Suppressor macrophage (primary cell): Measurements from ENCODE around the gene OR2W3.

Experiments used
- DNase-seq, 4 experiments: peaks; one replicate each; pipeline ENCODE4 v3.0.0-alpha.2; 2020 to 2022
- total RNA-seq, 17 experiments: gene quantifications; one replicate each; lab custom pipeline; 2026; ENCODE audit warnings: mixed read lengths in 6 of 17, inconsistent platforms in 3 of 17; lab: John Stamatoyannopoulos, UW

Gene OR2W3
- 0 to 1.1 (median 0.32) reads per million in 17 experiments for total RNA-seq

DNA sequence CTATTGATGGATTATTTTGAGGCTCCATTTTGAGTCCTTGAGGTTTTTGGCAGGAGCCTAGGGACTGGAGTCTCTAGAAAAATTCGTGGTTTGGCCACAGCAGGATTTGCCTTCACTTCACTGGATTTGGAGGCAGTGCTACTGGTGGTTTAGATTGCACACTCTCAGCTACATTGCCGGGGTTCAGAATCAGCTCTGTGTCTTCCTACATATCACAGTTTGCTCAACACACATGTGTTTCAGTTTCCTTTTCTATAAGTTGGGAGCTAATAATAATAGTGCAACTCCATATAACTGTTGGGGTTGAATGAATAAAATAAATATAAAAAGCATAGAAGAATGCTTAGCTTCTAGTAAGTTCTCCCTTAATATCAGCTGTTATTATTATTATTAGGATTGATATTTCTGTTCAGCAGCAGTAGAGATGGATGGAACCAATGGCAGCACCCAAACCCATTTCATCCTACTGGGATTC lies at the start of gene OR2W3:
Gene OR2W3, plus strand, starts transcription at position 425 of the 475 bp plus-strand sequence. Its CDS starts 0 bp downstream, at position 425.
- no peak for DNase-seq

DNA sequence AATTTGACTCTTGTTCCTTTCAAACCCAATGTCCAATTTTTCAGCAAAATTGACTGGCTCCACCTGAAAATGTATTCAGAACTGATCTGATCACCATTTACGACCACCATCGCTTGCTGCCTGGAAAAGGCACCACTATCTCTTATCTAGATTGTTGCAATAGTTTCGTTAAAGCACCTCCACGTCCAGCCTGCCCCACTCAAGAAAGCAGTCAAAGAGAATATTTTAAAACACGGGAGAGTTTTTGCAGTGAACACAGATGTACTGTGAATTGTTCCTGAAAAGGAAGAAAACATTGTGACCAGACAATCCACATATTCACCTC lies 49.7 kb upstream of the OR2W3 start:
- no peak for DNase-seq

DNA sequence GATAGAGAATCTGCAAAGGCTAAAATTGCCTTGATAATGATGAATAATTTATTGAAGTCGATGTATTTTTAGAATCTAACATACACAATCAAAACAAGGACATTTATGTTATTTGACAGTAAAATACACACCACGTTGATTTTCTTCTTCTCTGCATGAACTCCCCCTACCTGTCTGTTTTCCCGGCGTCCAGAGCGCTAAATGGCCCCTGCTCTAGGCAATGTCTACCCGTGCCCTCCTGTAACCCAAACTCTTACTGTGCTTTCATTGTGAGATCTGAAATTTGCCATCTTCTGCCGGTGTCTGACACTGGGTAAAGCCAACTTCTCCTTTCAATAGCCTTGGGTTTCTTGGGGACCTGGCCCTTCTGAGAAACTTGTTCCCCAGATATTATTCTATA lies 47.0 kb upstream of the OR2W3 start:
- DNase-seq = no peak

DNA sequence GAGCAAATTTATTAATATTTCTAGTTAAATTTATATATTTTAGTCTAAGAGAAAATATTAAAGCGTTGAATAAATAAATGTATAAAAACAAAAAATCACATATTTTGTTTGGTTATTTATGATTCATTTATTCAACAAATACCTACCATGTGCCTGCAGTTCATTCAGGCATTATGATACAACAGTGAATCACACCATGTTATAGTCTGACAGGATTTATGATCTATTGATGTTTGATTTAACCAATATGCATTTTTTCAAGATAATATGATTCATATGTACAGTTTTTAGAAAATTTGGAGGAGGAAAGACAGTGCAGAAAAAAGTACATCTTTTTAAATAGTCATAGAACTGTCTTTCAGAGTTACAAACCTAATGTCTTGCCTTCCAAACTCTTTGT lies 45.8 kb upstream of the OR2W3 start:
- DNase-seq = no peak

DNA sequence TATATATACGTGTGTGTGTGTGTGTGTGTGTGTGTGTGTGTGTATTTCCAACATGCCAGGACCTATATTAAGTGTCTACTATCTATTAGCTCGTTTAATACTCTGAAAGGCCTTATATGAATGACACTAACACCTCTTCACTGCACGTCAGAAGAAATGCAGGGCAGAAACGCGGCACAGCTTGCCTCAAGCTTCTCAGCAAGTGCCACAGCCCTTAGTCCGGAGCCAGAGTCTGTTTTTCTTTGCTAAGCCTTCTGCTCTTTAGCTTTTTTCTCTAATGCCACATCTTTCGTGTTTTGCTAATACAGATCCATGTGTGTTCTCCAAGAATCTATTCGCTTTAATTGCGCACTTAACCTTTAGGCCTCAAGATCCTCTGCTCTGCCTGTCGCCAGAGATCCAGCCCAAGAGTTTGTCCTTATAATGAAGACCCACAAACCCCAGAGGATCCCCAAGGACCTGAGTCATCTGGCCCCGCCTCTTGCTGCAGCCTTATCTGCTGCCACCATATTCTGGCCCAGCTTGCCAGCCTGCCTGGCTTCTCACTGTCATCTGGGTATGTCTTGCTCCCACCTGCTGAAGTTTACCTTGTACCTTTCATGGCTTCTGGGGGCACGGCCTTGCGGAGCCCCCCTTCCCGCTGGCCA lies 40.4 kb upstream of the OR2W3 start:
- no peak for DNase-seq

DNA sequence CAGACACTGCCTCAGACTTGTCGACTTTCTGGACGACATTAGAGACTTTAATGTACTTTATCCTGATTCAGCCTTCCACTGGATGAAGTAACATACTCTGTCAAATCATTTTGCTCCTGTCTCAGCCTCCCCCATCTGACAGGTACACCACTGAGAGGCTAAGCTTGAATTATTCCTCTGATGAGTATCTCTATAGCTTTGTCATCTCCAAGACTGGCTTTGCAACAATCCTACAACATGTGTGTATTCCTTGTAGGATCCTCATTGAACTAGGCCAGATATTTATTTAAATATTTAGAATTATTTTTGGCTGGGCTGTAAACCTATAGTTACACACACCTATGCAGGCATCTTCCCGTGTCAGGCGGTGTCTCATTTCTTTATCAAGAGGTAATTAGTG lies 39.5 kb upstream of the OR2W3 start:
- DNase-seq = no peak

DNA sequence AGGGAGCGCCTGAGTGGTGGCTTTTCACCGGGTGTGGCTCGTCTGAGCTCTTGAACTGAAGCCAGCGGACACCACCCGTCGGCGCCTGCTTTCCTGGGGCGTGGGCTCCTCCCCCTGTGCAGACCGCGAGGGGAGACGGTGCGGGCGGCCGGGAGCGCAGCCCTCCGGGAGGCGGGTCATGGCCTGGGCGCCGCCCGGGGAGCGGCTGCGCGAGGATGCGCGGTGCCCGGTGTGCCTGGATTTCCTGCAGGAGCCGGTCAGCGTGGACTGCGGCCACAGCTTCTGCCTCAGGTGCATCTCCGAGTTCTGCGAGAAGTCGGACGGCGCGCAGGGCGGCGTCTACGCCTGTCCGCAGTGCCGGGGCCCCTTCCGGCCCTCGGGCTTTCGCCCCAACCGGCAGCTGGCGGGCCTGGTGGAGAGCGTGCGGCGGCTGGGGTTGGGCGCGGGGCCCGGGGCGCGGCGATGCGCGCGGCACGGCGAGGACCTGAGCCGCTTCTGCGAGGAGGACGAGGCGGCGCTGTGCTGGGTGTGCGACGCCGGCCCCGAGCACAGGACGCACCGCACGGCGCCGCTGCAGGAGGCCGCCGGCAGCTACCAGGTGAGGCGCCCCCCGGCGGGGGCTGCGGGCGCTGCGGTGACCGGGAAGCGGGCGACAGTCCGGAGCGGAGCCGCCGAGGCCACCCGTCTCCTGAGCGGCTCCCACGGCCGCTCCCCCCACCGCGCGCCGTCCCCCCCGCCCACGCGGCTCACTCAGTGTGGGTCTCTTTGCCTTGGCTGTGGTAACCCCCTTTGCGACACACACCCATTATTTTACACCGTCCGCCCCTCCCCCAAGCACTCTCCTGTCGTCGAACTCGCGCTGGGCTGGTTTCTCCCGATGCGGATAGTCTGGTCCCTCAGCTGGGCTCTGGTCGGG lies 38.1 kb upstream of the OR2W3 start, which contains the start of gene TRIM58:
Gene TRIM58, plus strand, starts transcription at position 119 of the 916 bp plus-strand sequence. Its CDS starts 60 bp downstream, at position 179.
- peak; percentile 18 to 78 (median 60) for DNase-seq

DNA sequence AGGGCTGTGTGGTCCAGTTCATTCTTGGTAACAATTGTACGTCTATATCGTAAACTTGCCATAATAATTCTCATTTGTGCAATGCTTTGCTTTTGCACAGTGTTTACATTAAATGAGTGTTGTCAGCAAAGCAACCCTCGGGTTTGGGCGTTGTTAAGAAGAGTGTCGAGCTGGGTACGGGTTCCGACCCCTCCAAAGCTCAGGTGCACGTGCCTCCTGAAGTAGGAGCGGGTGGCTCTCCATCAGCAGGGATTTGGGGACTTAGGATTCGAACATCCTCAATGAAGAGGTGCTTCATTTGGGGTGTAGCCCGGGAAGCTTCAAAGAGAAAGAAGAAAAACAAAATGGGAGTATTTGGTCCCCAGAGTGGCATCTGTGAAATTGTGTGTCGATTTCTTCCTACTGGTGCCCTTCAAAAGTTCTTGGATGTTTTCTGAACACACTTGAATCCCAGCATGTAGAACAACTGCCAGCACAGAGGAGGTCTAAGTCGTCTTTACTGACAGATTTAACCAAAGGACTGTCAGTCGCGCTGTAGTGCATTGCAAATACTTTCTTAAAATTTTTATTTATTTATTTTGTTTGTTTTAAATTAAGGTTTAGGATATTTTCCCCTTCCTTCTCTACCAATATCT lies 37.3 kb upstream of the OR2W3 start:
- no peak for DNase-seq

DNA sequence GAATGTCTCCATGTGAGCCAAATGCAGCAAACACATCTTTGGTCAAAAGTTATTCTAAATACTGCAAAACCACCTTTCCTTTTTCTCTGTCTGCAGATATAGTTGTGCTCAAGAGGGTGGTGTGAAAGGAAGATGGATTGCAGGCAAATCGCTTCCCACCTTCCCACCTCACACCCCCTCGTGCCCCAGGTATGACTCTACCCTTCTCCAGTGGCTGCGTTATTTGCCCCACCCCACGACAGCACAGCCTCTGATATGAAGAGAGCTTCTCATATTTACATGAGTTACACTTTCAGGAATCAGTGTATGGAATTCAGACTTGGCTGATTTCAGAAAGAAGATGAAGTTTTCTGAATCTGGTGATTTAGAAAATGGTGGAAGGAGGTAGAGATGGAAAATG lies 32.6 kb upstream of the OR2W3 start:
- DNase-seq = no peak

DNA sequence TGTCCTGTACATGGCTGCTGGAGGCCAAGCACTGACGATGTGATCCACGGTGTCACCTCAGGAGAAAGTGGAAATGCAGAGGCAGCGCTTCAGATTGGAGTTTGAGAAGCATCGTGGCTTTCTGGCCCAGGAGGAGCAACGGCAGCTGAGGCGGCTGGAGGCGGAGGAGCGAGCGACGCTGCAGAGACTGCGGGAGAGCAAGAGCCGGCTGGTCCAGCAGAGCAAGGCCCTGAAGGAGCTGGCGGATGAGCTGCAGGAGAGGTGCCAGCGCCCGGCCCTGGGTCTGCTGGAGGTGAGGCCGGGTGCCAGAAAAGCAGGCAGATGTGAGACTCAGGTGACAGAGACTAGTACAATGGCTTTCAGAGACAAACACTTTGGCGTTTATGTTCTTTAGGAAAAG lies 30.7 kb upstream of the OR2W3 start:
- DNase-seq = no peak

DNA sequence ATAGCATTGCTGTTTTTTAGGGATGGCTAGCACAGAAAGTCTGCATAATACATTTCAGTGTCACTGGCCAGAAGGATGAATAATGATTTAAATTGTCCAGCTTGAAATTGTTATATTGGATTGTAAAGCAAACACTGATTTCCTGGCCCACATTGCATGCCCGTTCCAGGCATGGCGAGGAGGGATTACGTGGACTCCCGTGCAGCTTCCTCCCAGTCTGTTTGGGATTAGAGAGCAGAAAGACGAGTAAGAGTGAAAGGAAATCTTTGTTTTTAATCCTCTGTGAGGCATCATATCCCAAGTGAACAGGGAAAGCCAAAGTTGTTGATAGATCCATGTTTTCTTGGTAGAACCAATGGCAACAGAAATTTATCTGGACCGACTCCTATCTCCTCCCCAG lies 30.0 kb upstream of the OR2W3 start:
- DNase-seq = no peak

DNA sequence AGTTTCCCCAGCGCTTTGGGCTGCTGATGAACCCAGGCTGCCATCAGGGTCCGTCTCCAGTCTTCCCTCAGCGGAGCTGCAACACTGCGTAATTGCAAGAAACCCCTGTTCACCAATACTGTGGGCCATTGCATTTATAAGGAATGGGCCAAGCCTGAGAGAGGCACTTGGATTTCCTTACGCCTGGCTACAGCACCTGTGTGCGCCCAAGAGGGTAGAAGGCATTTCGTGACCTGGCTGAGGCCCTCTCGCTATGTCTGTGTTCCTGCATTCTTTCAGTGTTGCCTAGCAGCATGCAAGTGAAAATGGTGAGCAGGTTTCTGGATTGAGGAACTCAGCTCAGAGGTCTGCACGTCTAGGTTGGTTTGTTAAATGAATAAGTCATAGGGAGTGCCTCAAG lies 12.0 kb upstream of the OR2W3 start:
- DNase-seq = no peak

DNA sequence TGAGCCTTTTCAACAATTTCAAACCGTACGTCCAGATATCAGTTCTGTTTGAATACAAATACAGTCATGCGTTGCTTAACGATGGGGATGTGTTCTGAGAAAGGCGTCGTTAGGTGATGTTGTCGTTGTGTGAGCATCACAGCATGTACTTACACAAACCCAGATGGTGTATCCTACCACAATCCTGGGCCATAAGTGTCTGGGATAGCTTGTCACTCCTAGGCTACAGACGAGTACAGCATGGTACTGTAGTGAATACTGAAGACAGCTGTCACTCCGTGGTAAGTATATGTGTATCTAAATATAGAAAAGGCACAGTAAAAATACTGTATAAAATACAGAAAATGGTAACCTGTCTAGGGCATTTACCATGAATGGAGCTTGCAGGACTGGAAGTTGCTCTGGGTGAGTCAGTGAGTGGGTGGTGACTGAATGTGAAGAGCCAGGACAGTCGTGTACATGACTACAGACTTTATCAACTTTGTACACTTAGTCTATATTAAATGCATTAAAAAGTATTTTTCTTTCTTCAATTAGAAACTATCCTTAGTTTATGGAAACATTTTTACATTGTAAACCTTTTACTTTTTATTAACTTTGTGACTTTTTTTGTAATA lies 10.5 kb upstream of the OR2W3 start:
- peak in 3 of 4 experiments; percentile 35 to 51 (median 39) for DNase-seq

DNA sequence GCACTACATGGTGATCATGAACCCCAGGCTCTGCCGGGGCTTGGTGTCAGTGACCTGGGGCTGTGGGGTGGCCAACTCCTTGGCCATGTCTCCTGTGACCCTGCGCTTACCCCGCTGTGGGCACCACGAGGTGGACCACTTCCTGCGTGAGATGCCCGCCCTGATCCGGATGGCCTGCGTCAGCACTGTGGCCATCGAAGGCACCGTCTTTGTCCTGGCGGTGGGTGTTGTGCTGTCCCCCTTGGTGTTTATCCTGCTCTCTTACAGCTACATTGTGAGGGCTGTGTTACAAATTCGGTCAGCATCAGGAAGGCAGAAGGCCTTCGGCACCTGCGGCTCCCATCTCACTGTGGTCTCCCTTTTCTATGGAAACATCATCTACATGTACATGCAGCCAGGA lies 589 bp downstream of the OR2W3 start:
- no peak for DNase-seq

DNA sequence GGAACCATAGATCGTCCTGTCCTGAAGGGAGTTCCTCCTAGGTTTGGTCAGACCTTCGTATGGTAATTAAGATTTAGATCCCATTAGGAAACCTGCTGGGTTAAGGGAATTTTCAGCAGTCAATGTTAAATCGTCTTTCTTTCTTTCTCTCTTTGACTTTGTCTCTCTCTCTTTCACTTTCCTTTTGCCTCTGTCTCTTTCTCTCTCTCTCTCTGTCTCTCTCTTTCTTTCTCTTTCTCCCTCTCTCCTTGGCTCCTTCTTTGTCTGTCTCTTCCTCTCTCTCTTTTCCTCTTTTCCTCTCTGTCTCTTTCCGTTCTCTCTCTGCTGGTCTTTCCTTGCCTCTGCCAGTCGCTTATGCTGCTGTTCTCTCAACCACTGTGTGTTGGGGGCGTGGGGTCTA lies 8.7 kb downstream of the OR2W3 start:
- no peak for DNase-seq

DNA sequence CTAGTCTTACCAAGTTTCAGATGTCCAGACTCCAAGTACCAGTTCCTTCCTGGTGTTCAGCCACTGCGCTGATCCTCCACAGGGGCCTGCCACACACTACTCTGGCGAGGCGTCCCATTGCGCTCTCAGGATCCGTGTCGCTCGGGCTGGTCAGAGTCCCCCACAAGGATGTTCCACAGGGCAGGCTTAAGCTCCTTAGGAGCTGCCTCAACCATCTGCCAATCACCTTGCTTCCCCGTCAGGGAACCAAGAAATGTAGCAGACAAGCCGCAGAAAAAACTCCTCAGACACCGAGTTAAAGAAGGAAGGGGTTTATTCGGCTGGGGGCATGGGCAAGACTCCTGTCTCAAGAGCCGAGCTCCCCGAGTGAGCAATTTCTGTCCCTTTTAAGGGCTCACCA lies 9.8 kb downstream of the OR2W3 start:
- no peak for DNase-seq

DNA sequence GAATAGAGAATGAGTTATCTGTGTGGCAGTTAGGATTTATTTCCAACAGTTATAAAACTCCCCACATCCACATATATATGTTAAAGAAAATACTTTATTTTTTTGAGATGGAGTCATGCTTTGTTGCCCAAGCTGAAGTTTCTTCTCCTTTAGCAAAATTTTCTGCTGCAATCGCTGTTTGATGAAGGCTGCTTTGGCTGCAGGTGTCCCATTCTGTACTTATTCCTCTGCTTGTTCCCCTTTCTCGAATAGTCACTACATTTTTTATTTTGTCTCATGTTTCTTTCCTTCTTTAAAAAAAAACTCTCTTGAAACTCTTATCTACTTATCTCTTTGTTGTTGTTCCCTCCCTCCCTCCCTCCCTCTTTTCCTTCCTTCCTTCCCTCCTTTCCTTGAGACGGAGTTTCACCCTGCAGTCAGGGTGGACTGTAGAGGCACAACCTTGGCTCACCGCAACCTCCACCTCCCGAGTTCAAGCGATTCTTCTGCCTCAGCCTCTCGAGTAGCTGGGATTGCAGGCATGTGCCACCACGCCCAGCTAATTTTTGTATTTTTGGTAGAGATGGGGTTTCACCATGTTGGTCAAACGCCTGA lies 10.6 kb downstream of the OR2W3 start:
- DNase-seq = peak in 1 of 4 experiments; percentile 12

DNA sequence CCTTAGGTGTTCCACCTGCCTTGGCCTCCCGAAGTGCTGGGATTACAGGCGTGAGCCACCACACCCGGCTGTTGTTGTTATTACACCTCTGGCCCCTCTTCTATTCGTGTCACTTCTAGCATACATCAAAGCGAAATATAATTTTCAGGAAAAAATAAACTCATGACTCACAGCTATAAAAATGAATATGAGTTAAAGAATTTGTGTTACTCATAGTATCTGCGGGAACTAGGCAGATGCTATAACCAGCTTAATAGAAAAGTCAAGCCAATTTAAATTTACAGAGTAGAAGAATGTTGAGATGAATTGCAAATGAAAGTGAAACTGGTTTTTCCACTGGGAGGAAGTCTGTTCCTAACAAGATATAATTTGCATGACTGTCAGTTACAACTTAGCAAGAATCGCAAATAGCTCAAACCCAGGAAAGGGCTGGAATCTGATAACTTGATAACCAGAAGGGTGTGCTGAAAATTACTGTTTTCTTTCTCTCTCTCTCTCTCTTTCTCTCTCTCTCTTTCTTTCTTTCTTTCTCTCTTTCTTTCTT lies 11.2 kb downstream of the OR2W3 start:
- DNase-seq = peak; percentile 10 to 66 (median 31)

DNA sequence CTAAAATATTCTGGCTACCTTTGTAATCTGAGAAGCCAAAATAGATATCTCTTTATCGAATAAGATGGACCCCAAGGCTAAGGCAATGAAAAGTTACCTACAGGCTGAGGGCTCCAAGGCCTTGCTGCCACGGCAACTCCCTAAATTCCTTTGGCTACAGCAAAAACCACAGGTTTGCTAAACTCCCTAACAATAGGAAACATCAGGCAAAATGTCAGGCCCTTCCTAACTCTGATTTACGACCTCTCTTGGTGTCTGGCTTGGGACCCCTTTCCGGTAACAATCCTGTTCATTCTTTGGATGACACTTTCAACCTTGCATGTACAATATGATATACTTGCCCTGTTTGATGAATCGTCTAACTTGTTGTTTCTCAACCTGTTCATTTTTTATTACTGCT lies 13.4 kb downstream of the OR2W3 start:
- no peak for DNase-seq

DNA sequence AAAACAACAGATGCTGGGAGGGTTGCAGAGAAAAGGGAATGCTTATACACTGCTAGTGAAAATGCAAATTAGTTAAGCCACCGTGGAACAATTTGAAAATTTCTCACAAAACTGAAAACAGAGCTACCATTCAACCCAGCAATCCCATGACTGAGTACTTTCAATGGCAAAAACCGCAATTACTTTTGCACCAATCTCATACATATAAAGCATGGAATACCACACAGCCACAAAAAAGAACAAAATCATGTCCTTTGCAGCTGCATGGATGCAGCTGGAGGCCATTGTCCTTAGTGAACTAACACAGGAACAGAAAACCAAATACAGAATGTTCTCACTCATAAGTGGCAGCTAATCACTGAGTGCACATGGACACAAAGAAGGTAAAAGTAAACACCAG lies 18.4 kb downstream of the OR2W3 start:
- DNase-seq = no peak

DNA sequence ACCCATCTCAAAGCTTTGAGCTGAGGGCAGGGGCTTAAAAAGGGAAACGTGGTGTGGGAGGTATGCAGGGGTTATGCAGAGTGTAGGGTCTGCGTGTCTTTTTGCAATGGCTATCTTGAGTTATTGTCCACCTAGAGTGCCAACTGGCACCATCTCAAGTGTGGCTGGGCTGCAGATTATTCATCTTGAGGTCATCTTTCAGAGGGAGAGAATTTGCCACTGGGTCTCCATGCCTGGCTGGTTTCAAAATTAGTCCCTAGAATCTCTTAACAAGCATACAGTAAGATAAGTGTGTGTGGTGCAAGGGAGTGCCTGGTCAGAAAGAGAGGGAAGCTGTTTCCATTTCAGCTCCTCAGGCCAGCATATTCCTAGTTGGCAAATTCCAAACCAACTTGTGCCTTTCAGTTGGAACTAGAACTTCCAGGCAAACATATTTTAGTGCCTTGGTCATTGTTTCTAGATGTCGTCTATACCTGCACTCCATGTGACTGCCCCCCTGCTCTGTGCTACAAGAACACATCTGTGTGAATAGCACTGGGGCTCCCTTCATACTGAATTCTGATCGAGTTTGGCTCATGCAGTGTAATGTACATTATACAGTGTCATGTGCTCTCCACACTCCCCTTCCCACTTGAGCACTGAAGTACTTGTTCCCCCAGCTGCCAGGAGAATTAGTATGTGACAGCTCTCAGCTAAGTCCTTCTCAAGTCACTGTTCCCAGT lies 19.7 kb downstream of the OR2W3 start:
- no peak for DNase-seq
